ENCODE data around the gene PARD3B.

DNA sequence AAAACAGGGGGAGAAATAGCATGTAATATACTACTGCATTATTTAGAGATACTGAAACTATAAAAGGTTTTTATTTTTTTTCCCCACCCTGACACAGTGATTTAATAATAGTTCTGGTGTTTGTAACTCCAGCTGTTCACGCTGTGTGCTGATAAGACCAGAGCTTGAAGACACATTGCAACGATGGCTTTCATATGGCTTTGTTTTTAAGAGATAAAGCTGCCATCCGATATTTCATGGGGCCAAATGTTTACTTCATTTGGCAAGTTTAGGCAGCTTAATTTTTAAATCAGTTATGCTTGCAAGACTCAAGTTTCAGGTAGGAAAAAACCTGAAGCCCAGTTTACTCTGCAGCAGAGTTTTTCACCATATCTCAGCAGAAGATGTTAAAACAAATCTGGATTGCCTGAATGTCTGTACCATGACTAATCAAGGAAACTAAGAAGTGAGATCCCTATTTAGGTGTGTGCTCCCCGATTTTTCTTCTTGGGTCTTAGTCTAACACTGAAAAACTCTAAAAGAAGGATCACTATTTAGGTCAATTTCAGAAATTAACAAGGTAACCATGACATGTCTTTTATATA lies 508.6 kb downstream of the PARD3B start:
- TF ChIP-seq, protein P1, sequence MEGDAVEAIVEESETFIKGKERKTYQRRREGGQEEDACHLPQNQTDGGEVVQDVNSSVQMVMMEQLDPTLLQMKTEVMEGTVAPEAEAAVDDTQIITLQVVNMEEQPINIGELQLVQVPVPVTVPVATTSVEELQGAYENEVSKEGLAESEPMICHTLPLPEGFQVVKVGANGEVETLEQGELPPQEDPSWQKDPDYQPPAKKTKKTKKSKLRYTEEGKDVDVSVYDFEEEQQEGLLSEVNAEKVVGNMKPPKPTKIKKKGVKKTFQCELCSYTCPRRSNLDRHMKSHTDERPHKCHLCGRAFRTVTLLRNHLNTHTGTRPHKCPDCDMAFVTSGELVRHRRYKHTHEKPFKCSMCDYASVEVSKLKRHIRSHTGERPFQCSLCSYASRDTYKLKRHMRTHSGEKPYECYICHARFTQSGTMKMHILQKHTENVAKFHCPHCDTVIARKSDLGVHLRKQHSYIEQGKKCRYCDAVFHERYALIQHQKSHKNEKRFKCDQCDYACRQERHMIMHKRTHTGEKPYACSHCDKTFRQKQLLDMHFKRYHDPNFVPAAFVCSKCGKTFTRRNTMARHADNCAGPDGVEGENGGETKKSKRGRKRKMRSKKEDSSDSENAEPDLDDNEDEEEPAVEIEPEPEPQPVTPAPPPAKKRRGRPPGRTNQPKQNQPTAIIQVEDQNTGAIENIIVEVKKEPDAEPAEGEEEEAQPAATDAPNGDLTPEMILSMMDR (IDR thresholded peaks at IDR 0.05) = no peak
- no peak for TF ChIP-seq POLR2A (IDR thresholded peaks at IDR 0.05)
